B cell (primary cell): Measurements from ENCODE around the gene SGCA.

Experiments used
- CTCF ChIP-seq: fragments of 200-600 bp; IDR thresholded peaks from one replicate; pipeline ENCODE4 v1.8.0; 2022; ENCODE audit warnings: antibody characterized with exemption, mild to moderate bottlenecking
- EZH2 ChIP-seq: IDR thresholded peaks from 2 replicates; pipeline ENCODE4 v1.6.1; 2012; ENCODE audit warnings: borderline replicate concordance, low read depth, mild to moderate bottlenecking, moderate library complexity, low read length; ENCODE audit not compliant: insufficient read depth, poor library complexity, severe bottlenecking

GRCh38 chr17:50149091-50149416, 16.8 kb upstream of the SGCA start:
- no peak for TF ChIP-seq EZH2
- TF ChIP-seq CTCF: no peak
